ENCODE results near the gene LAMA3.

The LAMA3 gene

DNA sequence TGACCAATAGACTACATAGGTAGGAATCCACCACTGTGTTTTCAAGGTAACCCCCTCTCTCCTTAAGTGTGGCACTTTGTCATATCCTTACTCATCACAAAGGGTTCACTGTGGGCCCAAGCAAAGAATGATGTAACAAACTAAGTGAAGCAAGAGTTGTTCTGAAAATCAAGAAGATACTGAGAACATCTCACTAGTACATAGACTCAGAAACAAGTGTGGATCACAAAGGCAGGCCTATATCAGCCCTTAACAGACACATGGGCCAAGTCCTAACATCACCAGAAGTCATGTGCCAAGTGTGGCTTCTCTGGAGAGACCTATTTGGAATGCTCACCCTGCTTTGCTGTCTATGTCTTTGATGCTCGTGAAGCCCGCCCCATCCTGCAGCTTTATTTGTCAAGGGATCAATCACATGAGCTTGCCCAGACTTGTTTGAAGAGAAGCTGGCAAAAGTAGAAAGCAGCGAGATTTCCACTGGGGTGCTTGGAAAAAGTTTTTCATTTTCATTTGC, 194.1 kb downstream of the LAMA3 start:
- peak; percentile 36 for DNase-seq

DNA sequence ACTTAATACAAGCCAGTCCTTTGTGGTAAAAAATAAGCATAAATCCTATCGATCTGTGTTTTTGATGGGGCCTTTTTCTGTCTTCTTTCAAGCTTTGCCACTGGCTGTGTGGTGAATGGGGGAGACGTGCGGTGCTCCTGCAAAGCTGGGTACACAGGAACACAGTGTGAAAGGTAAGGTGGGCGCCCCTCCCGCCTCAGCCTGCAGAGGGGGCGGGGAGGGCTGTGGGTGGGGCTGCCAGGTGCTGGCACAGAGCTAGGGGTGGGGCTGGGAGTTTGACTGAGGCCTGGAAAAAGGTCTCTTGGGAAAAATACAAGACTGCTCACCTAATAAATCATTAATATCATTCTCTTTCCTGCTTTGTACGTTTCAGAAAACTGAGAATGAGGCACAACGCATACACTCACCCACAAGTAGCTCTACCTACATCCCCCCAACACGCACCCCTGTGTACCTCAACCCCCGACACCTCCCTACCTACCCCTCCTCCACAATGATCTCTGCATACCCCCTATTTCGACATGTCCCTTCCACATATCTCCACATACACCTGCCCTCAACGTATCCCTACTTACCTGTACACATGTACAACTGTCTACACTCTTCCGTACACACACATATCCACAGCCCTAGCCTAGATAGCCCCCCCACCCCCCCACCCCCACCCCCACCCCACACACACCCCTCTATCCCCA, 195.6 kb downstream of the LAMA3 start:
- peak; percentile 36 for DNase-seq

DNA sequence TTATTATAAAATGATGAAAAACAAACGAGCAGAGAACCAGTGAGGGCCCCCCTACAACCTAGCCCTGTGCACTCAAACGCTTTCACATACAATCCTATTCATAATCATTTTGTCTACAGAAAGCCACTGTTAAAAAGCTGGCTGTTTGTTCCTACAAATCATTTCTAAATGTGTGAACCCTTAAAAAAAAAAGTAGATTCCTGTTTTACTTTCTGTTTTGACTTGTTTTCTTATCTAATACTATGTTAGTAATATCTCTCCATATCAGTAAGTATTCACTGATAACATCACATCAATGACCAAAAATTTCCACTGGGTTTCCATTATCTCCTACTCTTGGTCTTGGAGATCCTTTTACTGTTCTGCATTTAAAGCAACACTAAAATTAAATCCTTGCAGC, 196.5 kb downstream of the LAMA3 start:
- DNase-seq = no peak

DNA sequence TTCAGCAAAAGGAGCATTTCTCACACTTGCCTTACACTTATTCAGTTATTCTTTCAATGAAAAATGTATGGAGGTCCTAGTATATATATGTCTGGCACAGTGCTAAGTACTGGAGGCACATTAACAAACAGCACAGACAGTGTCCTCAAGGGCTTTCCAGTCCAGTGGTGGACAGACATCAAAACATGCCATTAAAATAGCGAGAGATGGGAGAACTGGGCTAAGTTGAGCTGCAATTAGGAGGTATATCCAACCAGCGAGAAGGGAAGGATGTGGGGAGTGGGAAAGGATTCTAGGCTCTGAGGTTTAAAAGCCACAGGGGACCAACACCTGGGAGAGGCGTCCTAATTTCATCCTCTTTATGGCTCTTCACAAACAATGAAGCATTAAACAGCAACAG, 197.8 kb downstream of the LAMA3 start:
- DNase-seq = no peak

DNA sequence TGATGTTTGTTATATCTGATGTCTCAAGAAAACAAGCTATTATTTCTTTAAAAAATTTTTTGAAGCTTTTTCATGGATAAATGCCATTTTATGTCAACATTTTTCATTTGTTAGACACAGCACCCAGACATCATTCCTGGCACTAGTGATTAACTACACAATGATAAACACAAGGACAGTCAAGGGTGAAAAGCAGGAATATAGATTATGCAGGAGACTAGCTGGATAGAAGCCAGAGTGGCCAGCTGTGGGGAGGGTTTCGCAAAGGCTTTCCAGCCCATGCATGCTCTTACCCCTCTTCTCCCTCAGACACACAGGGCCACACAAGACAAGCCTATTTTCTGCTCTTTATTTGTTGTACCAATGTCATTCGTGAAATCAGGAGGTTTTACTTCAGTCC, 198.2 kb downstream of the LAMA3 start:
- no peak for DNase-seq

DNA sequence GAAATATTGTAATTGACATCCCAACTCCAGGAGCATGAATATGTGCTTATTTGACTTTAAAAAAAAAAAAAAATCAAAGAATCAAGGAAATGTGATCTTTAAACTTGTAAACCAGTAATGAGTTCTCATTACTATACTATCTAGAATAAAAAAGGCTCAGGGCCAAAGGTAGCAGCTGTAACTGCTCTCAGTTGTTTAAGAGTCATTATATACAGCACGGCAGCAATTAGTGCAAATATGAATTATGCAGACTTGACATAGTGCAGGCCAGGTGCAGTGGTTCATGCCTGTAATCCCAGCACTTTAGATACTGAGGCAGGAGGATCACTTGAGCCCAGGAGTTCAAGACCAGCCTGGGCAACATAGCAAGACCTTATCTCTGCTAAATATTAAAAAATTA, 199.6 kb downstream of the LAMA3 start:
- no peak for DNase-seq

DNA sequence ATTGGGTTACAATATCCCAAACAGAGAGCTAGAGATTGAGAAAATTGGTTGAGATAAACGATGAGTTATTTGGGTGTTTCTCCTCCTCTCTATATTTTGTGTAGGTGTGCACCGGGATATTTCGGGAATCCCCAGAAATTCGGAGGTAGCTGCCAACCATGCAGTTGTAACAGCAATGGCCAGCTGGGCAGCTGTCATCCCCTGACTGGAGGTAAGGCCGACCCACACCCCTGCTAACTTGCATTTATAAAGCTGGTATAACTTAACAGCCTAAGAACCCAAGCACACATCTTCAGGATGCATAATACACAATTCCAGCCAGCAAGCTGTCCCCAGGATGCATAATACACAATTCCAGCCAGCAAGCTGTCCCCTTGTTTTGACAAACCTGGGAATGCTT, 200.7 kb downstream of the LAMA3 start:
- DNase-seq = no peak

DNA sequence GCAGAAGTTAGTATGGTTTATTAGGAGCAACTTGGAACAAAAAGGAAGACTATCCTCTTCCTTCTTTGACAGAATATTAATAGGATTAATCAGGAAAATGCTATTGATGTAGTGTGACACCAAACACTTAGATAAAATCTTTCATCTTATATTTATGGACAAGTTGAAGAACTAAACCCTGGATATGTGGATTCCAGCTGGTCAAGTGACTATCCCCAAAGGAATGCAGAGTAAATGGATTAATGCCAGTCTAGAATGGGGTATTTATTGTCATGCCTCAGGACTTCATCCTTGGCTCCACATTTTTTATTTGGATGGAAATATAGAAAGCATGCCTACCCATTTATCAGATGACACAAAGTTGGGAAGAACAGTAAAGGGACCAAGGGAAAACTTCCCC, 201.3 kb downstream of the LAMA3 start:
- no peak for DNase-seq

DNA sequence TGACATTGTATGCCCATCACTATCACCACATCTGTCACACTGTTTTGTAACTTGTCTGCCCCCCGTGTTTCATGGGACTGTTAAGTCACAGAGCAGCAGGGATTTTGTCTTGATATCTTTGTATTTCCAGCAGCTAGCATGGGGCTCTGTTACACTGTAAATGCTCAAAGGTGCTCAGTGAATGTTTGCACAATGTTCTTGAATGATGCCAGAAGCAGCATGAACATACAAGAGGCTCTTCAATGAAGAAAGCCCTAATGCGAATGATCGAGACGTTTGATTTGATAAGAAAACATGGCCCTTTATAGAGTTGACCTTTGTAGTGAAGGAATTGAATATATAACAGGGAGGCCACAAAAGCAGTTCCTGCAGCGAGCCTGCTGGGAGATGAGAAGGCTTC, 204.4 kb downstream of the LAMA3 start:
- DNase-seq = no peak

DNA sequence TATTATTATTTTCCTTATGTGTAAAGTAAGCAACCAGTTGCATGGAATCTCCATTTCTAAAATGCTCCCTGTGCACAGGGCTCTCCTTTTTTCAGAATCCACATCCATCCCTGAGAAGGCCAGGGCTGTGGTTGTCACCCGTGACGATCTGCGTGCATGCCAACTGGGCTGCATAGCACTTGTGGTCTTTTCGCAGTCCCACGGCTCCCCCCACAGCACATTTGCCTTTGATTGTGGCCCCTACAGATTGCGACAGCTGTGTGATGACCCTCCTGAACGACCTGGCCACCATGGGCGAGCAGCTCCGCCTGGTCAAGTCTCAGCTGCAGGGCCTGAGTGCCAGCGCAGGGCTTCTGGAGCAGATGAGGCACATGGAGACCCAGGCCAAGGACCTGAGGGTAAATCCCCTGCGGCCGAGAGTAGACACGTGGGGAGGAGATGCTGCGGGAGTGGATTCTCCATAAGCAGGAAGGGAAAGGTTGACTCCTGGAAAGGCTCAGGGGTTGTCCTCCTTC, 205.5 kb downstream of the LAMA3 start:
- DNase-seq = no peak

DNA sequence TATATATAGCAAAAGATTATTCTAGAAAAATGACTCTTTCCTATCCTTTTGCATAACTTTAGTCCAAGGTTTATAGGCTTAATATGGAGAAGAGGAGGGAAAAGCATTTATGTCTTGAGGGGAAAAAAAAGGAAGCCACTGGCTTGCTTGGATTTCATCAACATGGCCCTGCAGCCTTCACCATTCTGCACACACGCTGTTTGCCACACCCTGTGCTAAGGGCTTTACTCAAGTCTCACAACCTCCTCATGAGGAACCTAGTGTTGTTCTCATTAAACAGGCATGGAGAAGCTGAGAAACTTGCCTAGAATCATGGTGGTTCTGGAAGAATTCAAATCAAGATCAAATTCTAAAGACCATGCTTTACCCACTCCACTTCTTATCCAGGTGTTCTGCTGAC, 208.0 kb downstream of the LAMA3 start:
- DNase-seq = no peak

DNA sequence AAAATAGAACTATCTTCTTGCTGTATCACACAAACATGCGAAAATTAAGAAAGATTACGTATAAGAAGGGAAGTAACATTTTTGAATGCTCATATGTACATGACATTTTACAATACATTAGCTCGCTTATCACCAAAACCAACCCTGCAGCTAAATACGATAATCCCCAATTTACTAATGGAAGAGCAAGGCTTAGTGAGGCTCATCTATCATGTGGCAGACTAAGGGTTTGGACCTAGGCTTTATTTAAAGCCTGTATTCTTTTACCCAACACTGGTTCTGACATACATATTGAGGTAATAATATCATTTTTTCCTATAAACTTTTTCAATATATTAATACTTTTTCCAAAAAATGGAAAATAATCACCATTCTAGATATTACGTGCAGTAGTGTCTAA, 208.5 kb downstream of the LAMA3 start:
- DNase-seq = no peak

DNA sequence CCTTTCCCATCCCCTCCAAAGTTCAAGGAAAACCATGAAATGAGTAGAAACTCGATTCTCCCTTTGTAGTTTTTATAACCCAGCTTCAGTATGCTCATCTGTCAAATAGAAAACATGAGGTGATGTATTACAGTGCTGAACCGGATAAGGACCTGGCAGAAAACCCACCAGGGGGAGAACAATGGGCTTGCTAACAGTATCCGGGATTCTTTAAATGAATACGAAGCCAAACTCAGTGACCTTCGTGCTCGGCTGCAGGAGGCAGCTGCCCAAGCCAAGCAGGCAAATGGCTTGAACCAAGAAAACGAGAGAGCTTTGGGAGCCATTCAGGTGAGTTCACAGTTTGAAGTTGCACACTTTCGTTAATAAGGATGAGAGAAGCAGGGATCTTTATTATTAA, 211.7 kb downstream of the LAMA3 start:
- no peak for DNase-seq

DNA sequence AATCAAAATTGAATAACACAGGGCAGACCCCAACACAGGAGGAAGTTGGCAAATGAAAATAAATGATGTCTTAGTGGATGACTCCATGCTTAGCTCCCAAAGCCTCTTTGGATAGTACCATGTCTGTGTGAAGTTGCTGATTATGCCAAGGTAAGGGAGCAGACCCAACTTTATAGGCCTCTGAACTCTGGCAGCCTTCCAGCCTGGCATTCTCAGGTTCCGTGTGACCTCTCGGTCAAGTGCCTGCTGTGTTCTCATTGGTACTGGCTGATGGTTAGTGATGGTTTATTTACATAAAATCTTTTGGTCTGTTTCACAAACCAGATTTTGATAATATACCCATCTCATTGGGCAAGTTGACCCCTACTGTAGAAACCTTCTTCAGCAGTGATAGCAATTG, 213.1 kb downstream of the LAMA3 start:
- no peak for DNase-seq

DNA sequence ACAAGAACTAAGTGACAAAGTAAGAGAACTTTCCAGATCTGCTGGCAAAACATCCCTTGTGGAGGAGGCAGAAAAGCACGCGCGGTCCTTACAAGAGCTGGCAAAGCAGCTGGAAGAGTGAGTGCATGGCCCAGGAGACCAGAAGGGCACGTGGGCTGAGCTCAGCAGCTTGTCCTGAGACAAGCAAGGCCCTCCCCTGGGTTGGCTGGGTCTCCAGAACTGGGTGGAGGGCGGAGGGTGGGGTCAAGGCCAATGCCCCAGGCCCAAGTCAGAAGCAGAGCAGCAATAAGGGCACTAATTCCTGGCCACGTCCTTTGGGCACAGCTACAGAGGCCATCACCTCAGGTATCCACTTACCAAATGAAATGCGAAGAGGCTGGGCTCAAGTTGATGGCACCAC, 214.7 kb downstream of the LAMA3 start:
- DNase-seq = no peak

DNA sequence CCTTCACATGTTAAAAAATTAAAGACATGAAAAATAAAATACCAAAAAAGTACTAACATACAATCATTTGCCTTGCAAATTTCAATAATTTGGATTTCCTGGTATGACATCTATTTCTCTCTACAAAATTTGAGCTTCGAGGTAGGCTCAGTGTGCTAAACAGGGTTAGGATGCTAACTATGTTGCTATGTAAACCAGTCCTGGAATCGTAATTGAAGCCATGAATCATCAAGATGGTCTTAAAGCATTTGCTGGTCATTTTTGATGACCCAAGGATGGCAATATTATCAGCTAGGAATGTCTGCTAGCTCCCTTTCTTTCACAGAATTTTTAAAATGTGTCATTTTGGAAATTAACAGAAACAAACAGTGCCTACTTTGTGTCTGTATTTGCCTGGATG, 217.4 kb downstream of the LAMA3 start:
- no peak for DNase-seq

DNA sequence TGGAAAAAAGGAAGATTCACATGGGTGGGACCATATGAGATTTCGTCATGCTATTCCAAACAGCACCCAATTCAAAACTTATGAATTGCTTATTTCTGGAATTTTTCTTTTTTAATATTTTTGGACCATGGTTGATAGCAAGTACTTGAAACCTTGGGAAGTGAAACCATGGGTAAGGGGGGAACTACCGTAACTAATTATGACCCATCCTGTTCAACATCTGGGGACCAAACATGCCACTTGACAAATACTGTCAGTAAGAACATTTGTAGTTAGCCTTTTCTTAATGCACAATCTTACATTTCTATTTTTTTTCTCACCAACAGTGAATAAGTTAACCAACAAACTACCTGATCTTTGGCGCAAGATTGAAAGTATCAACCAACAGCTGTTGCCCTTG, 219.6 kb downstream of the LAMA3 start:
- DNase-seq = no peak

DNA sequence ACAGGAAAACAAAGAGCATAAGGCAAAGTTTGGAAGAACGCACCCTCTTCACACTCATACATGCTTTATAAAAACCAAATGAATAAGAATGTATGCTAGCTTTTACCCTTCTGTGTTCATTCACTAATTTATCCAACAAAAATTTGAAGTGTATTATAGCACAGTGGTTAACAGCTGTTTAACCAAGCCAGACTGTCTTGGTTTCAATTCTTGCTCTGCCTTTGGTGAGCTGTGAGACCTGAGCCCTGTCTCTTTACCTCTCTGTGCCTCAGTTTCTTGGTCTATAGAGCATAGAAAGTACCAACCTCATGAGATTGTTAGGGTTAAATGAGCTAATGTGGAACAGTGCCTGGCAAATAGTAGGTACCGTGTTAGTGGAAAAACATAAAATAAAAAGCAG, 220.8 kb downstream of the LAMA3 start:
- DNase-seq = no peak

DNA sequence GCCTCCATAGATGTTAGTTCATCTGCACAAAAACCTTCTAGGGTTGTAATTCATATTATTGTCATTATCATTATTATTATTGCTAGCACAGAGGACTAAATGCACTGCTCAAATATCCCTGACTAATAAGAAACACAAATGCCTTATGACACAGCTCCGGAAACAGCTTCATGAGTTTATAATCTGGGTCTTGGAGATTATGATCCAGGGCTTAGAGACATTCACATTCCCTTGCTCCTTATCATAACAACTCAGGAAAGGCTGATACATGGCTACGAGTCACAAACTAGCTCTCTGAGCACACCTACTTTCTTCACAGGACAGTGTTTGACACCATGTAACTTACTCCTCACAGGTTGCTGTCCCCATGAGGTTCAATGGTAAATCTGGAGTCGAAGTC, 223.1 kb downstream of the LAMA3 start:
- DNase-seq = no peak

DNA sequence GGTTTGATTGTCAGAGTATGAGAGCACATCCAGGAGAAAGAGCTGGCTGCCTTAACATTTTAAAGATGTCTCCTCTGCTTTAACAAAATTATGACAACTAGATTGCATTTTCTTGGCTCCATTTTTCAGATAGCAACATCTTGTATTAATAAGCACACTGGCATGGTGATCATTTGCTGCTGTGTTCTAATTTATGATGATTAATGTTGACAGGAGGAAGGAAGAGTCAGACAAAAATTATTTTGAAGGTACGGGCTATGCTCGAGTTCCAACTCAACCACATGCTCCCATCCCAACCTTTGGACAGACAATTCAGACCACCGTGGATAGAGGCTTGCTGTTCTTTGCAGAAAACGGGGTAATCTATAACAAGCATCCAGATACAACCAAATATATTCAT, 227.1 kb downstream of the LAMA3 start:
- DNase-seq = no peak

DNA sequence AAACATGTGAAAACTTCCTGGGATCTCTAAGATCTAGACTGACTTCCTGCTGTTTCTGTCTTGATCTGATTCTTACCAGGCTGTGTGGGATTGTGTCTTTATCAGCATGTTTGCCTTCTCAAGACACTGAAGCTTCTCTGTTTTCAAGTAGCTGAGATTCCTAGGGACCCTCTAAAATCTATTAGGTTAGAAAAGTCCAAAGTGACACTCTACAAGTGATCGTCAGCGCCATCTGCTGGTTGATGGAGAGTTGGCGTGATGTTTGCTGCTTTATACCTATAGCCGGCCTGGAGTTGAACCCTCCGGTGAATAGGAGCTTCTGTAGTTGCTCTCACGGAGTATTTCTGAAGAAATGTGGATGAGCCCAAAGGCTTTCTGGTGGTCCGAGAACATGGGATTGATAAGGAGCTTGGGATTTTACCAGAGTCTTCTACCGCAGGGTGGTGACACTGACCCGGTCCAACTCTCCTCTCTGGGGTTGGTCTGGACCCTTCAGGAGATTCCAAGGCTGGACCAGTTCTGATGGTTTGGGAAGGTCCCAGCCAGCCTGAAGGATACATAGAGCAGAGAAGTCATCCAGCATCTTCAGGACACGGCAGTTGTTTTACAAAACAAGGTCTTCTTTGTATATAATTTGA, 229.3 kb downstream of the LAMA3 start:
- DNase-seq = no peak

DNA sequence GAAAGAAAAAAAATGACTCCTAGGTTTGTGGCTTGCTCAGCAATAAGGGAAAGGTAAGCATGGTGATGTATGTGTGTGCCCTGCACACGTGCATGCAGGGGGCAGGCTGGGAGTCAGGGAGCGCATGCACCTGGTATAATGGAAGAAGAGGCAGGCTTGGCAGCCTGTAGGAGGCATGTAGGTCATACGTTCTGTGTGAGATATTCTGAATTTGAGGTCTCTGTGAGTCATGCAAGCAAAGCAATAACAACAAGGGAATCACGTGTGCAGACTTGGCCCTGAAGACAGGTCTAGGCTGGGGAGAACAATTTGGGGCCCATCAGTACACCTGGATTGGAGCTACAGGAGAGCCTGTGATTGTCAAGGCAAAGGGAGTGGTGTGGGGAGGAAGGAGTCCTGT, 230.8 kb downstream of the LAMA3 start:
- DNase-seq = no peak

DNA sequence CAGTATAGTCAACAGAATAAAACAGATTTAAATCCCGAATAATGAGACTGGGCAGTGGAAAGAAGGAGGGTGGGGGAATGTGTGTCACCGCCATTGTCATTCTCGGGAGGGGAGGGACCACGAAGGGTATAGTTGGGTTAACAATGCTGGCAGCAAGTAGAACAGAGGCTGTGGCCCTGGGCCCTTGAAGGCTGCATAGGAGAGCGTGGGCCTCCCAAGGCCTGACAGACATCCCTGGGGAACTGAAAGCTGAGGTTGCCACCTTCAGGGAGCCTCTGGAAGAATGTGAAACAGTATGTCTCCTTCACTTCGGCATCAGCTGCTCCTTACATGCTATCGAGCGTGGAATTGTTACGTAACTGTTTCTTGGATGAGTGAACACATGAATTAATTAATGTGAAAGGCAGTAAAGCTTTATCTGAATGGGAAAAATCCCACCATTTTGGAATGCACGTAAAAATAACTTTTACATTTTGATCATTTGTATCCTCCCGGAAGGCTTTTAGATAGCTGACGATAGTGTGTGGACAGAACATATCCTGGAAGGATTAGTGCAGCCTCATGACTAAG, 232.5 kb downstream of the LAMA3 start:
- no peak for DNase-seq

DNA sequence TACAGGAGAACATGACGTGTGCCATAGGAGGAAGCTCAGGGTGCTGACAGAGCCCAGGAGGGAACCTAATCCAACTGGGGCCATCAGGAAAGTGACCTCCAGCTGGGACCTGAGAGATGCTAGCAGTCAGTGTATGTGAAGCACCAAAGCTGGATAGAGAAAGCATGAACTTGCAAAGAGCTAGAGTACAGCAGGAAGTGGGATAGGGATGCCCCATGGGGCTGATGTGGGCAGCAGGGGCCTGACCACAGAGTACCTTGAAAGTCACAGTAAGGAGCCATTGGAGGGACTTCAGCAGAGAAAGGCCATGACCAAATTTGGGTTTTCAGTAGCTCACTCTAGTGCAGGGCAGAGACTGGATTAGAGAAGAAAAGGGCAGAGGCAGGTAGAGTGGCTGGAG, 233.7 kb downstream of the LAMA3 start:
- DNase-seq = no peak

Data from NCI-H526 treated with DMSO at 0.1 percent for 48 hours (cell line).